HL-60/S4 treated with phorbol 12-myristate 13-acetate at 8.2 ng/mL for 4 days and 3 days (cell line): Measurements from ENCODE around the gene SP3.

Experiments
- in situ Hi-C: fragments of 300-500 bp; cut with MboI; formaldehyde crosslinking; loops from 2 replicates; pipeline ENCODE4 v1.15.0; 2022; ENCODE audit warnings: low sequenced_read_pairs

The SP3 gene

DNA sequence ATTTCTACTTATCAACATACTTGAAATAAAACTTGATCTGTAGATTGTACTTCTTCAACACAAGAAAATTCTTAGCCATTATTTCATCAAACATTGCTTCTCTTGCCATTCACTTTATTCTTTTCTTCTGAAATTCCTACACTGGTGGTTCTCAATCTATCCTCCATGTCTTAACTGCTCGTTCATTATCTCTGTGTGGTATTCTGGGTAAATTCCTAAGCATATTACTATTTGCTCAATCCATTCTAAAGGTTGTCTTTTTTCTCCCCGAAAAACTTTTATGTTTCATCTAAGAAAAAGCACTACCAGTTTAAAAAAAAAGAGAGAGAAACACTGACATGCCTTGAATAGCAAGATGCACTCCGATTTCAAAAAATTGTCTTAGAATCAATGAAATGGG is 18.0 kb downstream of the SP3 start:
- in situ Hi-C loops: no loop called here

DNA sequence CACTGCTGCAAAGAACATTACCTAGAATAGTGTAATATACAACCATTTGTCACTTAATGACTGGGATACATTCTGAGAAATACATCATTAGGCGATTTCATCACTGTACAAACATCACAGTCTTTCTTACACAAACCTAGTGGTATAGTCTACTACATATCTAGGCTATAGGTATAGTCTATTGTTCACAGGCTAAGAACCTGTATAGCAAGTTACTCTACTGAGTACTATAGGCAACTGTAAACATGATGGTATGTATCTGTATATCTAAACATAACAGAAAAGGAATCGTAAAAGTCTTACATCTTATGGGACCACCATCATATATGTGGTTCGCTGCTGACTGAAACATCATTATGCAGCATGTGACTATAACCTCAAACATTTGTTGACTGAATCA is 21.4 kb downstream of the SP3 start:
- in situ Hi-C loops: no loop called here

DNA sequence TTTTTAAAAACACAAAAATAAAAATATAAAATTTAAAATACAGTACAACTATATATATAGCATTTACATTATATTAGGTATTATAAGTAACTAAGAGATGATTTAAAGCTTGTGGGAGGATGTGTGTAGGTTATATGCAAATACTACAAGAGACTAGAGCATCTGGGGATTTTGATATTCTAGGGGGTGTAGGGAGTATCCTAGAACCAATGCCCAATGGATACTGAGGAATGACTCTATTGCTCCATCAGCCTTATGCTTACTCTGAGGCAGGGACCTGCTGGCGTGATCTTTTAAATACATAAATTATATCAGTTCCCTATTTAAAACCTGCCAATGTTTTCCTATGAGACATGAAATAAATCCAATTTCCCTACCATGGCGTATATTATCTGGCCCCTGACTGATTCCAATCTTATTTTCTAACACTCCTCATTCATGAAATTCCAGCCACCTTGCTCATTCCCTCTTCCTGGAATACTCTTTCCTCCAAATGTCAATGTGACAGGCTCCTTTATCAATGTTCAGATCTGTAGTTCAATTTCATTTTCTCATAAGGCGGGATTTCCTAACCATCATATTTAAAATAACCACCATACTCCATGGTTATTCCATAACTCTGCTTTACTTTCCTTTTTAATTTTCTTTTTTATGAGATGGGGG is 22.2 kb downstream of the SP3 start:
- in situ Hi-C loops: no loop called here

DNA sequence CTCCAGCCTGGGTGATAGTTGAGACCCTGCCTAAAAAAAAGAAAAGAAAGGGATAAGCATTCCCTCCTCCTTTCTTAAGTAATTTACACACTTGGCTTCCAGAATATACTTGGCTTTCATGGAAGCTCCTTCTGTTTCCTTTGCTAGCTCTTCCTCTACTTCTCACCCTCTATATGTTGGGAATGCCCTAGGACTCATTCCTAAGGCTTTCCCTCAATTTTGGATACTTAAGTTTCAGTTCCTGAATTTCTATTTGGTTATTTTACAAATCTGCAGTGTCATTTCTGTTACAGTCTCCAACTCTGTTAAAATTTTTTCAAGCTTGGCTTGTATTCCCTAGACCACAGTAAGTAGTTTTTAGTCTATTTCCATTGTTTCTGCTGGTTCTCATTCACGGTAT is 23.6 kb downstream of the SP3 start:
- in situ Hi-C loops: no loop called here

DNA sequence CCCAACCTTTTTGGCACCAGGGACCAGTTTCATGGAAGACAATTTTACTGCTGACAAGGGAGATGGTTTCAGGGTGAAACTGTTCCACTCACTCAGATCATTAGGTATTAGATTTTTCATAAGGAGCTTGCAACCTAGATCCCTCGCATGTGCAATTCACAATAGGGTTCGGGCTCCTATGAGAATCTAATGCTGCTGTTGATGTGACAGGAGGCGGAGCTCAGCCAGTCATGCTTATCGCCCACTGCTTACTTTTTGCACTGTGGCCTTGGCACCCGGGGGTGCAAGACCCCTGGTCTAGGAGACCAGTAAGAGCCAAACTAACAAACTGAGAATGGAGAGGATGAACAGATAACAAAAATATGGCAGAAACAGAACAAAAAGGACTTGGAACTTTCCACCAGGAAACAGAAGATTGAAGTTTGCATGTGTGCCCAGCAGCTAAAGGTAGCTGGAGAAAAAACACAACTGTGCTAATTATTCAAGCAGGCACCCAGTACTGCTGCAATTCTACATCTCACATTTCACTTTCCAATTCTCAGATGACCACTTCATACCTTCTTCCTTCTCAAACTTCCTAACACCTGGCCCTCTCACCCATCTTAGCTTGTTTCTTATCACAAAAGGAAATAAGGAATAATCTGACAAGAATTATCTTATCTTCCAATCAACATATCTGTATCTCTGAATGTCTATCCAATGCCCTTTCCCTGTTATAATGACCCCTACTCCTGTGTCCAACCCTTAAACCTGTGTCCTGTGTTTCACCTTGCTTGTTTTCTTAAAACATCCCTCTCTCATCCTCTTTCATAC is 24.8 kb downstream of the SP3 start:
- in situ Hi-C loops: no loop called here

DNA sequence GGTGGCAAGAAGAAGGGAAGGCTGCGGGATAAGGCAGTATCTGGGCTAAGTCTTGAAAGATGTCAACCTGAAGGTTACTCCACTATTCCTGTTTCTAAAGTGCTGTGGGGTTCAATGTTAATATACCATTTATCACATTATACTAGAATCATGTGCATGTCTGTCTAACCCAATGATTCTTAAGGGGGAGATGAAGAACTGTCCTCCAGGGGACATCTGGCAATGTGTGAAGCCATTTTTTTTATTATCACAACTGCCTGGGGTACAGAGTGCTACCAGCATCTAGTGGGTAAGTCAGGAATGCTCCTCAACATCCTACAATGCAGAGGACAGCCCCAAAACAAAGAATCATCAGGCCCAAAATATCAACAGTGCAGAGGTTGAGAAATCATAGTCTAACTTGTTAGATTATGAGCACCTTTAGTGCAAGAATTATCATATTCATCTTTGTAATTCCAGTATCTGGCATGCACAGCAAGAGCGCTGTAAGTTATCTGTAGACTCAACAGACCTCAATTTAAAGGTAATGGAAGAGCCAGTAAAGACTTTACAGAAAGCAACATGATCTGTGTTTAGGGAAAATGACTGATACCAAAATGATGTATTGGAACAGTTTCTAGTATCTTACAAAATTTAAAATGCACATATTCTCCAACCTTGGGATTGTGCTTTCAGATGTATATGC is 26.3 kb downstream of the SP3 start:
- in situ Hi-C loops: no loop called here

DNA sequence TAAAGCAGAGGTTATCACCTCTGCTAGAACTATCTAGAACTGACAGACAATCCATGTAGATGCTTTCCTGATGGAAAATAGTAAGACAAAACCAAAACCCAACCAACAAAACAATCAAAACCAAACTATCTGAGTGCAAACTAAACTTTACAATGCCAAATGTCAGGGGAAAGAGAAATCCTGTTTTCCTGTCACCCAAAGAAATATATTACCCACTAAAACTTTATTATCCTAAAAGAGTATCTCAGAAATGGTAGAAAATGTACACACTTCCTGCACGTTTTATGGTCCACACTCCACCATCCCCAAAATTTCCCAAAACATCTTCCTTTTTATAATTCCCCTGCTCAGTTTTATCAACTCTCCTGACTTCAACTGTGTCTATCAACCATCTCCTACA is 29.9 kb downstream of the SP3 start:
- in situ Hi-C loops: no loop called here

DNA sequence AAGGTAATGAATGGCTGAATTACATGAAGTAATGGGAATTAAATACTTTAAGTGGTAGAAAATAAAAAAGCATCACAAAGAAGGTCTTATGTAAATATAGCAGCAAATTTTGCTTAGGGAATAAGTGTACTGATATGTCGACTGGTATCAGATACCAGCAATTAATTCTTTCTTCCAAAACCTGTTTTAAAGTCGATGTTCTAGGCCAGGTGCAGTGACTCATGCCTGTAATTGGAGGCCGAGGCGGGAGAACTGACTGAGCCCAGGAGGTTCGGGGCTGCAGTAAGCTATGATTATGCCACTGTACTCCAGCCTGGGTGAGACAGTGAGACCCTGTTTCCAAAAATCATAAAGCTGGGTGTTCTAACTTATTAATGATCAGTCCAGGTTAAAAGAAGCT is 30.3 kb downstream of the SP3 start:
- in situ Hi-C loops: no loop called here

DNA sequence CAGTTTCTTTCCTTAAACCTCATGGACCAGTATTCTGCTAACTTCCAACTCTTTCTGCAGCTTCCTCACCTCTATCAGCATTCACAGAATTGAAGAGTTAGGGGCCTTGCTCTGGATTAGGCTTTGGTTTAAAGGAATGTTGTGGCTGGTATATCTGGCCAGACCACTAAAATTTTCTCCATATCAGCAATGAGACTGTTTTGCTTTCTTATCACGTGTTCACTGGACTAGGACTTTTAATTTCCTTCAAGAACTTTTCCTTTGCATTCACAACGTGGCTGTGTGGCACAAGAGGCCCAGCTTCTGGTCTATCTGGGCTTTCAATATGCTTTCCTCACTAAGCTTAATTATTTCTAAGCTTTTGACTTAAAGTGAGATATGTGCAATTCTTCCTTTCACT is 33.4 kb downstream of the SP3 start:
- in situ Hi-C loops: no loop called here

DNA sequence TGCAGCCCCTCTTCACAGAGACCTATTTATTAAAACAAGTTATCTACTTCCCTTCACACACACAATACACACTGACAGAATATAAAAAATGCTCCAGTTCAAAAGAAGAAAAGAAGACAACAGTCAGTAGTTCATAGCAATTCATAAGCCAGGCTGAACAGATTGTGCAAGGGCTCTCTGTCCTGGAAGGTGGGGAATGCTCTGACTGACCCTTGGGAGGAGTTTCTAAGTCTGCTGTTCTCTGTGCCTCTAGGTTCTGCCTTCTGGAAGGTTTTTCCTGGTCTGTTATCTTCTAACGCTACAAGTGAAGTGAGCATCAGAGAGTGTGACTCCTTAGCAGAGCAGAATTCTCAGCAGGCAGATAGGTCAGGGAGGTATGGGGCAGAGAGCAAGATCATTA is 35.7 kb downstream of the SP3 start:
- in situ Hi-C loops: no loop called here

DNA sequence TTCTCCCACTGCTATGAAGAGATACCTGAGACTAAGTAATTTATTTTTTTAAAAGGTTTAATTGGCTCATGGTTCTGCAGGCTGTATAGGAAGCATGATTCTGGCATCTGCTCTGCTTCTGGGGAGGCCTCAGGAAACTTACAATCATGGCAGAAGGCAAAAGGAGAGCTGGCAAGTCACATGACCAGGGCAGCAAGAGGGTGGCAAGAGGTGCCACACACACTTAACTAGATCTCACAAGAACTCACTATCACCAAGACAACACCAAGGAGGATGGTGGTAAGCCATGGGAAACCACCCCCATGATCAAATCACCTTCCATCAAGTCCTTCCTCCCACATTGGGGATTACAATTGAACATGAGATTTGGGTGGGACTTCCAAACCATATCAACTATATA is 38.3 kb downstream of the SP3 start:
- in situ Hi-C loops: no loop called here

DNA sequence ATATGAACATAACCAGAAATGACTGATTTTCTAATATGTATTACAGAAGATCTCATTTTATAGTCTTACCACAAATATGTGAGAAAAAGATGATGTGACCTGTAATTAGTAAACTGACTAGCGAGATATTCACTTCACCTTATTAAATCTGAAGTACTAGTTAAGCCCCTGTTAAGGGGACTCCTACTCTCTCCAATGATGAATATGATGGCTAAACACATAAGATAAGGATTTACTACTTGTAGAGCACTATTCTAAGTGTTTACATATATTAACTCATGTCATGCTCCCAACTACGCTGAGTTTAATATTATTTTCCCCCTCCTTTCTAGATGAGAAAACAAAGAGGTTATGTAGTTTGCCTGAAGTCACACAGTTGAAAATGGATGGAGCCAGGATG is 40.9 kb downstream of the SP3 start:
- in situ Hi-C loops: no loop called here

DNA sequence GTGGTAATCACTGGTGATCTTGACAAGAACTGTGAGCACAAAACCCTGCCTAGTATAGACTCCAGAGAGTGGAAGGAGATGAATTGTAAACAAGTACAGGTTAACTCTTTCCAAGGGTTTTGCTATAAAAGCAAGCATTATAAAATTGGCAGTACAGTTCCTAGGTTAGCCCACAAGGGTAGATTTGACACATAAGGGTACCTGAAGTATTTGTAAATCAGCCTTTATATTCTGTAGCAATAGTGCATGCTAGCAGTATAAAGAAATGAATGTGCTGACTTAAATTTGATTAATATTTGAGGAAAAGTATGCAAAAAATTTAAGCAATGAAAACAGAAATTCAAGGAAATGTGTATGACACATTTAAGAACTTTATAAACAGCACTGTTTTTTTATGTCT is 42.4 kb downstream of the SP3 start:
- in situ Hi-C loops: no loop called here

DNA sequence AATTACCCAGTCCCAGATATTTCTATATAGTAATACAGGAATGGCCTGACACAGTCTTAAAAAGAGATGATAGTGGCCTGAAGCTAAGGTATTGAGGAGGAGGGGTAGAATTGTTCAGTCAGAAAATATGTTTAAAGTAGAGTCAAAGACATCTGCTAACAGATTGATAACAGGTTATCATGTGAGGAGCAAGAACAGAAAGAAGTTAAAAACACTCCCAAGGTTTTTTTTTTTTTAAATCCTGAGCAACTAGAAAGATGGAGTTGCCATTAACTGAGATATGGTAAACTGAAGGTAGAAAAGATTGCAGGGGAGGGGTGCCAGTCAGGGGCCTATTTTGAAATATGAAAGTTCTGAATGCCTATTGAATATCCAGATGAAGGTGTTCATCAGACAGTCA is 43.1 kb downstream of the SP3 start:
- in situ Hi-C loops: no loop called here

DNA sequence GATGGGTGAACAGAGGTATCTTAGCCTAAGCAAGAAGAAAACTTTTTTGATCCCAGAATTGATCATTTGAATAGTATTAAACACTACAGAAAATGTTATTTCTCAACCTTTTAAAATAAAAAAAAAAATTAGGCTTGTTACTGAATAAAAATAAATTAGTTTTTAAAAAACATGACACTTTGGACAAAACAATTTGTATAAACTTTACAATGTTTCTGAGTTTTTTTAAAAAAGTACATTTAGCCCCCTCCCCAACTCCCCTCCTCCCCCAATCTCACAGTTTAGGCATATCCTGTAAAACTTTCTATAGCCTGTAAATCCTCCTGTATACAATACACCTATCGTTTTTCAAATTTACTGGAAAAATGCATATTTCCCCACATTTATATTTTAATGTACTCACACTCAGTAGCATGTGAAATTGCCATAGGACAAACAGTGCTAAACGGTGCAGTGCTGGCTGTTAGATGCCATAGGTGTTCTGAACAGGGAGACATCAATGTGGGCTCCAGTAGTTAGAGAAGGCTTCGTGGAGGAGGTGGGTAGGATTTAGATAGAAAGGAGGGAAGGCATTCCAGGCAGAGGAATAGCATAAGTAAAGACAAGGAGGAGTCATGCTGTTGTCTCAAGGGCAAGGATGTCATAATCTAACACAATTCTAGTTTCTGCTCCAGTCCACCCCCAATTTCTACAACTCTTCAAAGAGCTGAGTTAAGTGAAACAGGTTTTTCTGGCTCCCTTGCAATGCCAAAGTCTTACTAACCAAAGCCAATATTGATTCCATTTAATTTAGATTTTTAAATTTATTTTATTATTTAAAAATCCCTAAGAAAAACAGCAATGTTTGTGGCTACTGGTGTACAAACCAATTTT is 50.9 kb downstream of the SP3 start:
- in situ Hi-C loops: no loop called here

DNA sequence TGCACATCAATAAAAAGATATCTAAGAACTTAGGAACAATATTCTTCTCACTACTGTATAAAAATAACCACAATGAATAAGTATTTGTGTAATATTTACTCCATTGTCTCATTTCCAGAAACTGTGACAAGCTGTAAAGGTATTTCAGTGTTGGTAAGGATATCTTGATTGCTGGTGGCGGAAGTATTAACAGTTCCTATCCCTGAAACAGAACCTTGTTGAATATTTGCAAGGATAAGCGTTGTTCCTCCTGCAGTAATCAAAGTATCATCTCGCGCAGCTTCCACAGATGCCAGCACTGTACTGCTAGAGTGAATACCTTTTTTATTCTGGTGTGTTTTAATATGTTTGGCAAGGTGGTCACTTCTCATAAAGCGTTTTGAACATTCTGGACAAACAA is 55.3 kb downstream of the SP3 start:
- in situ Hi-C loops: no loop called here

DNA sequence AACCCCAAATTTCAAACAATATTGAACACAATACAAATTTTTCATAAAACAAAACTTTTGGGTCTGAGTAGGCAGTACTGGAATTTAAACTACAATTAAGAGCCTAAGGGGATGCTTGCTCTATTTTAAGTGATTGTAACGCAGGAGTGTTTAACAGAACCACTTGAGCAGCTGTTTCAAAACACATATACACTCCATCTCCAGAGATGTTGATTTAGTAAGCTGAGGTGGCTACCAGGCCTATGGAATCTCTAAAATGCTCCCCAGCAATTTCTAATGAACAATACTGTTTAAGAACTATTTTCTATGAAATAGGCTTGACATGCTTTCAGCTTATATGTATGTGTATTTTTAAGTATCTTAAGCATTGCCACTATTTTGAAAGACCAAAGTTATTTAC is 58.5 kb downstream of the SP3 start:
- in situ Hi-C loops: no loop called here

DNA sequence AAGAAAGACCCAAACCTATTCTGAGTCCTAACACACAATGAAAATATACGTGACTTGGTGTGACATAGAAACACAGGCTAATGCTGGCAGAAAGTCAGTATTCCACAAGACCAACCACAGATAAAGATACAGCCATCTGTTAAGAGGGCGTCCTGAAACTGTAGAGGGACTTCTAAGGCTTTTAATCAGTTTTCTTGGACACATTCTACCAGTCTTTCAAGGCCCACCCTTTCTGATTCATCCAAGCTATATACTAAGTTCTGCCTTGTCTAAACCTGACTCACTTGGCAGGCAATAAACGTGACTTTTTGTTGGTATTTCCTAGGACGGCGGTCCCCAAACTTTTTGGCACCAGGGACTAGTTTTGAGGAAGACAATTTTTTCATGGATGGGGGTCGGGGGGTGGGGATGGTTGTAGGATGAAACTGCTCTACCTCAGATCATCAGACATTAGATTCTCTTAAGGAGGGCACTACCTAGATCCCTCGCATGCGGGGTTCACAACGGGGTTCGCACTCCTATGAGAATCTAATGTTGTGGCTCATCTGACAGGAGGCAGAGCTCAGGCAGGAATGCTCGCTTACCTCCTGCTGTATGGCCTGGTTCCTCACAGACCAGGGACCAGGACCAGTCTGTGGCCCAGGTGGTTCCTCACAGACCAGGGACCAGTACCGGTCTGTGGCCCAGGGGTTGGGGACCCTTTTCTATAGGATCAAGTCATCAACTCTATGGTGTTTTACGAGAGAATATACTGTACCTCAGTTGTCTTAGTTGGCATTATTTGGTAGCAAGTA is 61.4 kb downstream of the SP3 start:
- in situ Hi-C loops: no loop called here

DNA sequence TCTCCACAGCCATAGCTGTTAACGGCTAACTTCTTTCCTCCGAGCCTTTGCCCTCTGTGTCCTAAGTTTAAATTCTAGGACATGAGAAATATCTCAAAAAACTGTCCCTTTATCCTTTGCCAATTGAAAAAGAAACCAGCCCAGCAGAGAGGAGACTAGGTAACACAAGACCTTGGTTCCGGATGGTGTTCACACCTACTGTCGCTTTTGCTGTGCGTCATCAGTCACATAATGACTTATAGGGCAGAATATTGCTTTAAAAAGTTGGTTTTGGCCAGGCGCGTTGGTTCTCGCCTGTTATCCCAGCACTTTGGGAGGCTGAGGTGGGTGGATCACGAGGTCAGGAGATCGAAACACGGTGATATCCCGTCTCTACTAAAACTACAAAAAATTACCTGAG is 66.2 kb downstream of the SP3 start:
- in situ Hi-C loops: no loop called here

DNA sequence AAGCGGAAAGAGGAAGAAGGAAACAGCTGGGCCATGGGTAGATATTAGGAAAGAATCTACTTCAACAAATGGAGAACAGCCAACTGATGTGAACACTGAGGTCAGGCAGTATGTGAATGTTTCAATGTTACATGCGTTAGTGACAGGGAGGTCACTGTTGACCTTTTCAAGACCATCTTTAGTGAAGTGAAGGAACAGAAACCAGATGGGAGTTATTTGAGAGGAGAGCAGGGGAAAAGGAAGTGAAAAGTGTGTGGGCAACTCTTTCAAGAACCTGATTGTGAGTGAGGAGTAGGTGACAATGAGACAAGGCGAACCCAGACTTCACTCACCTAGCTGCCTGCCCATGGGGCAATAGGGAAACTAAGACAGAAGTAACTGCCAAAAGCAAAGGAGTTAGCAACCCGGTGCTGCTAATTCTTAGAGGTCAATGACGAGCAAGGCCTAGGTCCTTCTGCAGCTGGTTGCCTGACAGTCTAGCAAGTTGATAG is 67.0 kb downstream of the SP3 start:
- in situ Hi-C loops: no loop called here
